GM12872 (cell line): Measurements from ENCODE around the gene HPX.

ENCODE experiments used
- TF ChIP-seq, protein P1 (sequence below): IDR thresholded peaks from 3 replicates; pipeline ENCODE4 v1.5.1; 2011; ENCODE audit warnings: low read depth, mild to moderate bottlenecking, low read length, moderate library complexity; ENCODE audit not compliant: insufficient read depth

The HPX gene

DNA sequence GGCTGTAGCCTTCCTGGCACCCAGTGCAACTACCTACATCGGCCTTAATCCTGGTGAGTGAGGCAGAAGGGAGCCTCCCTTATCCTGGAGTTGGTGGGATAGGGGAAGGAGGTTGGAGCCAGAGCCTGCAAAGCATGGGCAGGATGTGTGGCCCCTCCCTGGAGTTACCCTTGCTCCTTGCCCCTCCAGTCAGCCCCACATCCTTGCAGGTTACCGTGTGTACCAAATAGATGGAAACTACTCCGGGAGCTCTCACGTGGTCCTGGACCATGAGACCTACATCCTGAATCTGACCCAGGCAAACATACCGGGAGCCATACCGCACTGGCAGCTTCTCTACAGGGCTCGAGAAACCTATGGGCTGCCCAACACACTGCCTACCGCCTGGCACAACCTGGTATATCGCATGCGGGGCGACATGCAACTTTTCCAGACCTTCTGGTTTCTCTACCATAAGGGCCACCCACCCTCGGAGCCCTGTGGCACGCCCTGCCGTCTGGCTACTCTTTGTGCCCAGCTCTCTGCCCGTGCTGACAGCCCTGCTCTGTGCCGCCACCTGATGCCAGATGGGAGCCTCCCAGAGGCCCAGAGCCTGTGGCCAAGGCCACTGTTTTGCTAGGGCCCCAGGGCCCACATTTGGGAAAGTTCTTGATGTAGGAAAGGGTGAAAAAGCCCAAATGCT, 46.7 kb downstream of the HPX start:
- TF ChIP-seq, protein P1, sequence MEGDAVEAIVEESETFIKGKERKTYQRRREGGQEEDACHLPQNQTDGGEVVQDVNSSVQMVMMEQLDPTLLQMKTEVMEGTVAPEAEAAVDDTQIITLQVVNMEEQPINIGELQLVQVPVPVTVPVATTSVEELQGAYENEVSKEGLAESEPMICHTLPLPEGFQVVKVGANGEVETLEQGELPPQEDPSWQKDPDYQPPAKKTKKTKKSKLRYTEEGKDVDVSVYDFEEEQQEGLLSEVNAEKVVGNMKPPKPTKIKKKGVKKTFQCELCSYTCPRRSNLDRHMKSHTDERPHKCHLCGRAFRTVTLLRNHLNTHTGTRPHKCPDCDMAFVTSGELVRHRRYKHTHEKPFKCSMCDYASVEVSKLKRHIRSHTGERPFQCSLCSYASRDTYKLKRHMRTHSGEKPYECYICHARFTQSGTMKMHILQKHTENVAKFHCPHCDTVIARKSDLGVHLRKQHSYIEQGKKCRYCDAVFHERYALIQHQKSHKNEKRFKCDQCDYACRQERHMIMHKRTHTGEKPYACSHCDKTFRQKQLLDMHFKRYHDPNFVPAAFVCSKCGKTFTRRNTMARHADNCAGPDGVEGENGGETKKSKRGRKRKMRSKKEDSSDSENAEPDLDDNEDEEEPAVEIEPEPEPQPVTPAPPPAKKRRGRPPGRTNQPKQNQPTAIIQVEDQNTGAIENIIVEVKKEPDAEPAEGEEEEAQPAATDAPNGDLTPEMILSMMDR, result no peak

GRCh38 chr11:6391537-6392134, 49.2 kb downstream of the HPX start:
- TF ChIP-seq, protein P1, result no peak

DNA sequence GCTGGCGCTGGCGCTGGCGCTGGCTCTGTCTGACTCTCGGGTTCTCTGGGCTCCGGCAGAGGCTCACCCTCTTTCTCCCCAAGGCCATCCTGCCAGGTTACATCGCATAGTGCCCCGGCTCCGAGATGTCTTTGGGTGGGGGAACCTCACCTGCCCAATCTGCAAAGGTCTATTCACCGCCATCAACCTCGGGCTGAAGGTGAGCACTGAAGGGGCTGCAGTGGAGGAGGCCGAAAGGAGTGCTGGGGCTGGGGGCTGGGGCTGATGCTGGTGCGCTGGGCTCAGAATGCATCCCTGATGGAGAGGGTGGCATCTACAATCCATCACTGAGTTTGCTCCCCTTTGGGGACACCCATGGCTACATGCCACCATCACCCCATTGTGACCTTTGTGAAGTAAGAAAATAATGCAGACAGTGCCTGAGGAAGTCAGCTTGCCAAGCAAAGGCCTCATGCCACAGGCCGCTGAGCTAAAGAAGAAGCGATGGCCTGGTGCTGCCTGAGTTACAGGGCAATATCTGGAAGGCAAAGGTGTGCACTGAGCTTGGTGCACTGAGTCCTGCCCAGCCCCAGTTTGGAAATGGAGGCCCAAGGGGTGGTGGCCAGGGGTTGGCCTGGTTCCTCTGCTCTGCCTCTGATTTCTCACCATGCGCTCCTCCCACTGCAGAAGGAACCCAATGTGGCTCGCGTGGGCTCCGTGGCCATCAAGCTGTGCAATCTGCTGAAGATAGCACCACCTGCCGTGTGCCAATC, 49.9 kb downstream of the HPX start:
- TF ChIP-seq, protein P1, result no peak

DNA sequence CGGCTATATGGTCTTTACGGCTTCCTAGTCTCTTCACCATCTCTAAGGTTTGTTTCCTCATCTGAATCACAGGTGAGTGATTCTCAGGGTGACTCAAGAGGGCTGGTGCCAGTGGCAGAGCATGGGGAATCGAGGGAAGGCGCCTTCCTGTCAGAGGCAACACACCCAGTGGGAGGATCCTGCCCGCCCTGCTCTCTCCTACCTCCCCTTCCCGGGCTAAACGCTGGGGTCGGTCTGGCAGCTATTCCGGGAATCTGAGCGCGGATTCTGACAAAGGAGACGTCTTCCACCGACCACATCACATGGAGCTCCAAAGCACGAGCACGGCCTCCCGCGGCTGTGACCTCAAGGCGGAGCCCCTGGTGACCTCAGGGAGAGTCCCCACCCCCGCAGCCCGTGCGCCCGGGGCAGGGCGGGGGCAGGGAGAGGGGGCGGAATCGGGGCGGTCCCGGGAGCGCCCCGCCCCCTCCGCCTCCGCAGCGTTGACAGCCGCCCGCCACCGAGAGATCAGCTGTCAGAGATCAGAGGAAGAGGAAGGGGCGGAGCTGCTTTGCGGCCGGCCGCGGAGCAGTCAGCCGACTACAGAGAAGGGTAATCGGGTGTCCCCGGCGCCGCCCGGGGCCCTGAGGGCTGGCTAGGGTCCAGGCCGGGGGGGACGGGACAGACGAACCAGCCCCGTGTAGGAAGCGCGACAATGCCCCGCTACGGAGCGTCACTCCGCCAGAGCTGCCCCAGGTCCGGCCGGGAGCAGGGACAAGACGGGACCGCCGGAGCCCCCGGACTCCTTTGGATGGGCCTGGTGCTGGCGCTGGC, 50.7 kb downstream of the HPX start, which contains the start of gene SMPD1:
SMPD1 (plus strand) TSS at position 570 of the 813 bp plus-strand sequence; CDS start at position 695, 125 bp downstream.
- TF ChIP-seq, protein P1, result no peak

GRCh38 chr11:6388748-6389147, 52.0 kb downstream of the HPX start:
- TF ChIP-seq, protein P1, result no peak

- TF ChIP-seq, protein P1, result no peak
Observed at GRCh38 chr11:6387811-6388599, 52.8 kb downstream of the HPX start.
